Activated naive CD4-positive, alpha-beta T cell treated with anti-CD3 and anti-CD28 coated beads, Interleukin-2, amount 10 ng/mL, durations not matched to agents 7 days and 5 days (primary cell): ENCODE data around the gene FERMT3.
"Not testable (repeated sequence)": the region's sequence is repeated elsewhere in the genome, so short reads cannot be mapped to it uniquely, and the experiment has no call there.

Source experiments
- CTCF ChIA-PET: fragments of 350-600 bp; sonication (Branson Sonifier 250); formaldehyde crosslinking; loops from one replicate; lab custom pipeline; 2021; ENCODE audit warnings: antibody characterized with exemption; lab: Charles Lee
- DNase-seq: peaks from one replicate; pipeline ENCODE4 v3.0.0-alpha.2; 2020
- H3K27ac Mint-ChIP-seq: one replicate; pipeline ENCODE4 v1.8.0; 2021; ENCODE audit warnings: mild to moderate bottlenecking, moderate library complexity, mixed read lengths
- H3K27me3 Mint-ChIP-seq: one replicate; pipeline ENCODE4 v1.8.0; 2021; ENCODE audit warnings: mild to moderate bottlenecking, mixed read lengths
- H3K36me3 Mint-ChIP-seq: one replicate; pipeline ENCODE4 v1.8.0; 2021; ENCODE audit warnings: mixed read lengths
- H3K4me1 Mint-ChIP-seq: one replicate; pipeline ENCODE4 v1.8.0; 2021; ENCODE audit warnings: mixed read lengths
- H3K4me3 Mint-ChIP-seq: one replicate; pipeline ENCODE4 v1.8.0; 2021; ENCODE audit warnings: mild to moderate bottlenecking, moderate library complexity, mixed read lengths
- H3K9me3 Mint-ChIP-seq: one replicate; pipeline ENCODE4 v1.8.0; 2021; ENCODE audit warnings: mixed read lengths

Gene FERMT3

DNA sequence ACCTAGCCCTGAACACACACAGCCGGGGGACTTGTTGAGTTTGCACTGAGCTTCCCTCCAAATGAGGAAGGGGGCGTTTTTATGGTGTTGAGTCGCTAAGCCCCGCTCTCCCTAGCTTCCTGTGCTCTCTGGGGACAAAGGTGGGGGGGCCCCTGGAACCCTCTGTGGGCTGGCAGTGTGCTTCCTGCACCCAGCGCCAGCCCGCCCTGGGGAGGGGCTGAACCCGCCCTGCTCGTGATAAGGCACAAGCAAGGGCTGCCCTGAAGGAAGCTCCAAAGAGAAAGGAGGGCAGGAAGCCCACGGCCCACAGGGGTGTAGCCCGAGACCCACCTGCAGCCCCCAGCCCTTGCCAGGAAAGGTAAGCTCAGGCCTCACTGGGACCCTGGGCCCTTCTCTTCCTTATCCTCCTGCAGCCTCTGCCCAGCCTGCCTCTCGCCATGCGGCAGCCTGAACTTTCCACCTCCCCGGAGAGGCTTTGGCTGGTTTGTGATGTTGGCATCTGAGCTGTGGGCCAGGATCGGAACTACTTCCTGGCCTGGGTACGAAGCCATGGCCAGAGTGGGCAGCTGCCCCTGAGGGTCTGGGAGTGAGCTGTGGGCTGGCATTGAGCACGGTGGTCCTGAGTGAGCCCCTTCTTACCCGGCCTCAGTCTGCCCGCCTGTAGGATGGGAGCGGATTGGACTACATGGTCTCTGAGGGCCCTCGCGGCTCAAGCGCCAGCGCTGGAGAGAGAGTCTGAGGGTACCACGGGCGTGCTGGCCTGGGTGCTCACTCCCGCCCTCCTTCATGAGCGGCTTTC lies at the start of gene FERMT3:
TSS of gene FERMT3 (plus strand) at position 265 of the 799 bp plus-strand sequence. CDS start 644 bp downstream, outside the sequence.
- peak within 1 kb of the TSS; percentile 90 for H3K4me3 Mint-ChIP-seq
- H3K9me3 Mint-ChIP-seq = no peaks in the 10 kb centered on the region
- peaks cover 58% of the 10 kb centered on the region for H3K36me3 Mint-ChIP-seq
- peak; percentile 89 for DNase-seq
- H3K27ac Mint-ChIP-seq = peak within 1 kb of the TSS; percentile 96
- H3K27me3 Mint-ChIP-seq = no peaks in the 10 kb centered on the region
- CTCF ChIA-PET = interaction anchor here (0.6 to 7.4 kb wide), 17 partner anchors 11 to 131 kb away, joined by 3 to 131 read pairs (median 9); partner anchors contain the start of genes CATSPERZ, DNAJC4, ESRRA and NUDT22
- peaks cover 53% of the 10 kb centered on the region for H3K4me1 Mint-ChIP-seq

GRCh38 chr11:64157631-64158394 lies 48.7 kb upstream of the FERMT3 start:
- no peaks in the 10 kb centered on the region for H3K9me3 Mint-ChIP-seq
- CTCF ChIA-PET = no interaction called here

DNA sequence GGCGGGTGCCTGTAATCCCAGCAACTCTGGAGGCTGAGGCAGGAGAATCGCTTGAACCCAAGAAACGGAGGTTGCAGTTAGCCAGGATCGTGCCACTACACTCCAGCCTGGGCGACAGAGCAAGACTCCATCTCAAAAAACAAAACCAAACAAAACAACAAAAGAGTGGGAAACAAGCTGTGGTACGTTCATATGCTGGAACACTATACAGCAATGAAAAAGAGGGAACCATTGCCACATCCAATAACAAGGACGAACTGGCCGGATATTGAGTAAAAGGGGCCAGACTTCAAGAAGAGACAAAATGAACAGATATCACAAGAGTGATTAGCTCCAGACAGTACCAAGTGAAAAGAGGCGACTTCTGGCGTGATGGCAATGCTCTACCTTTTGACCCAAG lies 45.5 kb upstream of the FERMT3 start:
- CTCF ChIA-PET = interaction anchor here (3.5 kb wide), 1 partner anchor 8 kb away, joined by 16 read pairs; no protein-coding TSS in a partner anchor
- Mint-ChIP-seq H3K36me3 (no peaks in the 10 kb centered on the region), H3K27ac (no peak overlapping the region), H3K4me3 (no peak overlapping the region), H3K9me3 (no peaks in the 10 kb centered on the region), H3K27me3 (no peaks in the 10 kb centered on the region), H3K4me1 (peaks cover 8% of the 10 kb centered on the region)
- DNase-seq = no peak

More at GRCh38 chr11:64157631-64158394, 48.7 kb upstream of the FERMT3 start:
- peaks cover 11% of the 10 kb centered on the region for H3K27me3 Mint-ChIP-seq
- DNase-seq = no peak
- no peaks in the 10 kb centered on the region for H3K36me3 Mint-ChIP-seq
- H3K4me3 Mint-ChIP-seq = no peak overlapping the region
- no peak overlapping the region for H3K27ac Mint-ChIP-seq
- peaks cover 4% of the 10 kb centered on the region for H3K4me1 Mint-ChIP-seq

GRCh38 chr11:64162769-64163168 lies 43.8 kb upstream of the FERMT3 start:
- H3K9me3 Mint-ChIP-seq, H3K36me3 Mint-ChIP-seq, H3K27me3 Mint-ChIP-seq, DNase-seq, H3K4me3 Mint-ChIP-seq, H3K27ac Mint-ChIP-seq: not testable (repeated sequence)
- H3K4me1 Mint-ChIP-seq = peaks cover 13% of the 10 kb centered on the region
- CTCF ChIA-PET = interaction anchor here (3.5 kb wide), 1 partner anchor 10 kb away, joined by 16 read pairs; no protein-coding TSS in a partner anchor

- CTCF ChIA-PET = interaction anchor here (3.5 kb wide), 1 partner anchor 11 kb away, joined by 16 read pairs; no protein-coding TSS in a partner anchor
- Mint-ChIP-seq H3K4me1 (peaks cover 13% of the 10 kb centered on the region), H3K27me3 (no peaks in the 10 kb centered on the region), H3K4me3 (peak overlapping the region; percentile 11), H3K27ac (no peak overlapping the region), H3K36me3 (no peaks in the 10 kb centered on the region), H3K9me3 (no peaks in the 10 kb centered on the region)
- no peak for DNase-seq
These were observed 42.6 kb upstream of the FERMT3 start for GRCh38 chr11:64163951-64164350.

- H3K27ac Mint-ChIP-seq = peak overlapping the region; percentile 69
- H3K36me3 Mint-ChIP-seq = no peaks in the 10 kb centered on the region
- no peaks in the 10 kb centered on the region for H3K27me3 Mint-ChIP-seq
- no peak for DNase-seq
- no peaks in the 10 kb centered on the region for H3K9me3 Mint-ChIP-seq
- peak overlapping the region; percentile 89 for H3K4me3 Mint-ChIP-seq
- CTCF ChIA-PET = interaction anchor here (0.6 to 3.5 kb wide), 4 partner anchors 12 to 40 kb away, joined by 3 to 16 read pairs (median 4); no protein-coding TSS in a partner anchor
- H3K4me1 Mint-ChIP-seq = peaks cover 13% of the 10 kb centered on the region
These were observed 41.9 kb upstream of the FERMT3 start for GRCh38 chr11:64164392-64165312.

- H3K27me3 Mint-ChIP-seq = no peaks in the 10 kb centered on the region
- H3K9me3 Mint-ChIP-seq = no peaks in the 10 kb centered on the region
- CTCF ChIA-PET = interaction anchor here (0.6 to 1.7 kb wide), 3 partner anchors 13 to 39 kb away, joined by 3 to 5 read pairs (median 3); no protein-coding TSS in a partner anchor
- peak; percentile 47 for DNase-seq
- no peaks in the 10 kb centered on the region for H3K36me3 Mint-ChIP-seq
- H3K4me3 Mint-ChIP-seq = peak overlapping the region; percentile 89
- H3K27ac Mint-ChIP-seq = no peak overlapping the region
- peaks cover 13% of the 10 kb centered on the region for H3K4me1 Mint-ChIP-seq
These were observed 41.1 kb upstream of the FERMT3 start for GRCh38 chr11:64165481-64165841.

- Mint-ChIP-seq H3K4me1 (peaks cover 13% of the 10 kb centered on the region), H3K9me3 (no peaks in the 10 kb centered on the region), H3K27me3 (no peaks in the 10 kb centered on the region), H3K36me3 (no peaks in the 10 kb centered on the region), H3K27ac (peak within 1 kb of the TSS; percentile 83), H3K4me3 (peak within 1 kb of the TSS; percentile 89)
- DNase-seq = peak; percentile 91
- CTCF ChIA-PET = interaction anchor here (1.1 to 1.7 kb wide), 3 partner anchors 13 to 28 kb away, joined by 3 to 5 read pairs (median 5); no protein-coding TSS in a partner anchor
These were observed 40.5 kb upstream of the FERMT3 start, which contains the start of gene MACROD1 for GRCh38 chr11:64165842-64166635. TSS of gene MACROD1 (minus strand) at chr11:64166113. CDS start at chr11:64165994, 119 bp downstream.

GRCh38 chr11:64170419-64170818 lies 36.1 kb upstream of the FERMT3 start:
- Mint-ChIP-seq H3K36me3 (peaks cover 4% of the 10 kb centered on the region), H3K27ac (no peak overlapping the region), H3K4me3 (no peak overlapping the region), H3K27me3 (no peaks in the 10 kb centered on the region), H3K4me1 (peaks cover 7% of the 10 kb centered on the region), H3K9me3 (peaks cover 6% of the 10 kb centered on the region)
- CTCF ChIA-PET = interaction anchor here (0.6 to 1.8 kb wide), 3 partner anchors 18 to 183 kb away, joined by 3 to 7 read pairs (median 4); no protein-coding TSS in a partner anchor
- no peak for DNase-seq

DNA sequence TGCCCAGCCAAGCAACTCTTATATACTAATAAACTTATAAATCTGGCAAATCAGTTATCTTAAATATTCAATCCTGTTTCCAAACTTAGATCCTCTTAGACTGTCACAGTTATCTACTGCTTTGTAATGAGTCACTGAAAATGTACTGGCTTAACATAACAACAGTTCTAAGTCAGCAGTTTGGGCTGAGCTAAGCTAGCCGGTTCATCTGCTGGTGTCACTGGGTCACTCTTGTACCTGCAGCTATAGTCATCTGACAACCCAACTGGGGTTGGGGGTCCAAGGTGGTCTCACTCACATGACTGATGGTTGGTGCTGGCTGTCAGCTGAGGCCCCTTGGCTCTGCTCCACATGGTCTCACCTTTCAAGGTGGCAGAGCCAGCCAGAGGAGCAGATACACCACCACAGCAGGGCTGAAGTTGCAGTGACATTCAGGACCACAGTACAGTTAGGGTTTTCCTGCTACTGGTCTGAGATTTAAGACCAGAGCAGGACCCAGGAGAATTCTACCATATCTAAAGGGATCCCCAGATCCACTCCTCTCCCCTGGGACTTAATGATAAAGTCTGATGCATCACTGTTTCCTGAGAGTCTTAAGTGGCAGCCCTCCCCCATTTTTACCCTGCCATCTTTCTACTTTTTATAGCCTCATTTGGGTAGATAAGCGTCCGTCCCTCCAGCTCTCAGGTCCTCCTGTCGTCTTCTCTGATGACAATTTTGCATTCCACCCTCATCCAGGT lies 32.7 kb upstream of the FERMT3 start:
- H3K9me3 Mint-ChIP-seq = peaks cover 6% of the 10 kb centered on the region
- CTCF ChIA-PET = no interaction called here
- H3K4me1 Mint-ChIP-seq = peaks cover 21% of the 10 kb centered on the region
- H3K27ac Mint-ChIP-seq = no peak overlapping the region
- no peaks in the 10 kb centered on the region for H3K27me3 Mint-ChIP-seq
- H3K4me3 Mint-ChIP-seq = no peak overlapping the region
- DNase-seq = no peak
- H3K36me3 Mint-ChIP-seq = peaks cover 15% of the 10 kb centered on the region

GRCh38 chr11:64176751-64177150 lies 29.8 kb upstream of the FERMT3 start:
- CTCF ChIA-PET = no interaction called here
- H3K4me3 Mint-ChIP-seq = no peak overlapping the region
- peak overlapping the region; percentile 83 for H3K27ac Mint-ChIP-seq

GRCh38 chr11:64178203-64178602 lies 28.3 kb upstream of the FERMT3 start:
- Mint-ChIP-seq H3K27me3 (no peaks in the 10 kb centered on the region), H3K9me3 (peaks cover 6% of the 10 kb centered on the region), H3K4me1 (peaks cover 41% of the 10 kb centered on the region), H3K27ac (no peak overlapping the region), H3K4me3 (no peak overlapping the region), H3K36me3 (peaks cover 18% of the 10 kb centered on the region)
- no peak for DNase-seq
- CTCF ChIA-PET = no interaction called here

More at GRCh38 chr11:64176751-64177150, 29.8 kb upstream of the FERMT3 start:
- Mint-ChIP-seq H3K27me3 (no peaks in the 10 kb centered on the region), H3K36me3 (peaks cover 18% of the 10 kb centered on the region), H3K9me3 (peaks cover 6% of the 10 kb centered on the region), H3K4me1 (peaks cover 32% of the 10 kb centered on the region)
- peak; percentile 51 for DNase-seq
